Esophagus muscularis mucosa (tissue), 4 donors: Measurements from ENCODE around the gene SLC35E2B.

Experiments
- CTCF ChIP-seq, 3 experiments: fragments of 200-600 bp in 2 of 3; fragments of 450-650 bp in 1 of 3; sonication (generic) in 2 of 3; IDR thresholded peaks; one replicate each; pipeline ENCODE4 v1.5.1; 2017 to 2019; ENCODE audit warnings: antibody characterized with exemption in 3 of 3, mild to moderate bottlenecking in 2 of 3, moderate library complexity in 1 of 3
- EP300 ChIP-seq: sonication (generic); formaldehyde crosslinking; IDR thresholded peaks from one replicate; pipeline ENCODE4 v1.6.1; 2017; ENCODE audit warnings: antibody characterized with exemption
- POLR2A ChIP-seq: fragments of 450-650 bp; IDR thresholded peaks from one replicate; pipeline ENCODE4 v1.6.1; 2017; ENCODE audit warnings: antibody characterized with exemption, moderate library complexity, mild to moderate bottlenecking, low read depth
- POLR2AphosphoS5 ChIP-seq, 2 donors: sonication (generic); formaldehyde crosslinking; IDR thresholded peaks; one replicate each; pipeline ENCODE4 v1.6.1; 2017; ENCODE audit warnings: antibody characterized with exemption in 2 of 2

- TF ChIP-seq CTCF (IDR thresholded peaks at IDR 0.05) (no peak), POLR2AphosphoS5 (IDR thresholded peaks at IDR 0.05) (no peak), EP300 (no peak), POLR2A (no peak)
Measured at GRCh38 chr1:1666526-1666925, 26.1 kb downstream of the SLC35E2B start.
